Neural progenitor cell (in vitro differentiated cells): ENCODE results near the gene C18orf32. TPM values are rescaled to one million over a fixed set of nuclear protein-coding genes. Genes with fewer than 3 reads are reported as not detected.

ENCODE experiments used
- DNase-seq: peaks from one replicate; pipeline ENCODE4 v3.0.0-alpha.2; 2016; ENCODE audit warnings: low spot score
- H2AFZ ChIP-seq: fragments of 200-600 bp; sonication (generic); replicated peaks from 2 replicates; pipeline ENCODE4 v1.6.1; 2016; ENCODE audit warnings: antibody characterized with exemption
- H3F3A ChIP-seq: fragments of 200-600 bp; sonication (generic); 2 replicates; pipeline ENCODE4 v1.6.1; 2016; ENCODE audit warnings: antibody characterized with exemption, low read depth
- H3K27ac ChIP-seq: fragments of 200-600 bp; sonication (generic); 2 replicates; pipeline ENCODE4 v1.5.1; 2016; ENCODE audit warnings: mild to moderate bottlenecking
- H3K27me3 ChIP-seq: fragments of 200-600 bp; sonication (generic); 2 replicates; pipeline ENCODE4 v1.6.1; 2016; ENCODE audit warnings: mild to moderate bottlenecking, moderate library complexity
- H3K36me3 ChIP-seq: fragments of 200-600 bp; sonication (generic); 2 replicates; pipeline ENCODE4 v1.5.1; 2016
- H3K4me1 ChIP-seq: fragments of 200-600 bp; sonication (generic); 2 replicates; pipeline ENCODE4 v1.6.1; 2016; ENCODE audit warnings: mixed run types
- H3K4me2 ChIP-seq: fragments of 200-600 bp; sonication (generic); 2 replicates; pipeline ENCODE4 v1.6.1; 2016
- H3K4me3 ChIP-seq: fragments of 200-600 bp; sonication (generic); 2 replicates; pipeline ENCODE4 v1.5.1; 2016
- H3K79me2 ChIP-seq: fragments of 200-600 bp; sonication (generic); 2 replicates; pipeline ENCODE4 v1.6.1; 2016; ENCODE audit warnings: low read depth
- H3K9ac ChIP-seq: fragments of 200-600 bp; sonication (generic); 2 replicates; pipeline ENCODE4 v1.6.1; 2016
- H3K9me3 ChIP-seq: fragments of 200-600 bp; sonication (generic); 2 replicates; pipeline ENCODE4 v1.5.1; 2016; ENCODE audit warnings: low read depth
- H4K20me1 ChIP-seq: fragments of 200-600 bp; sonication (generic); 2 replicates; pipeline ENCODE4 v1.6.1; 2016; ENCODE audit warnings: low read depth
- H3K27ac Mint-ChIP-seq: 3 replicates; pipeline ENCODE4 v1.8.0; 2021; ENCODE audit warnings: mixed read lengths
- H3K27me3 Mint-ChIP-seq: 2 replicates; pipeline ENCODE4 v1.8.0; 2022; ENCODE audit warnings: low read depth, mild to moderate bottlenecking, inconsistent platforms, moderate library complexity, mixed read lengths; ENCODE audit not compliant: insufficient read depth
- H3K36me3 Mint-ChIP-seq: 3 replicates; pipeline ENCODE4 v1.8.0; 2021; ENCODE audit warnings: mixed read lengths
- H3K4me1 Mint-ChIP-seq: 3 replicates; pipeline ENCODE4 v1.8.0; 2021; ENCODE audit warnings: mixed read lengths
- H3K4me3 Mint-ChIP-seq: 3 replicates; pipeline ENCODE4 v1.8.0; 2021; ENCODE audit warnings: mild to moderate bottlenecking, moderate library complexity, mixed read lengths
- H3K9me3 Mint-ChIP-seq: 3 replicates; pipeline ENCODE4 v1.8.0; 2020; ENCODE audit warnings: mixed read lengths
- CTCF ChIP-seq: fragments of 200-600 bp; sonication (generic); IDR thresholded peaks from 2 replicates; pipeline ENCODE4 v1.5.1; 2017; ENCODE audit warnings: antibody characterized with exemption, mild to moderate bottlenecking
- EZH2 ChIP-seq: fragments of 200-600 bp; sonication (generic); IDR thresholded peaks from 2 replicates; pipeline ENCODE4 v1.6.1; 2017; ENCODE audit warnings: antibody characterized with exemption, mild to moderate bottlenecking, moderate library complexity
- EZH2phosphoT487 ChIP-seq: fragments of 200-600 bp; sonication (generic); IDR thresholded peaks from 2 replicates; pipeline ENCODE4 v1.6.1; 2017; ENCODE audit warnings: antibody characterized with exemption
- microRNA counts: library from miRNA; unstranded; fragments of <30 nt; microRNA quantifications from one replicate; lab custom pipeline; 2016
- small RNA-seq: library from RNA; depleted of rRNA; stranded (forward); fragments of <200 nt; gene quantifications from one replicate; pipeline ENCODE3, GENCODE V24; 2015
- total RNA-seq: library from RNA; depleted of rRNA; stranded (reverse); fragments of >200 nt; gene quantifications from 2 replicates; pipeline ENCODE4 v1.2.3, GENCODE V29; 2015; ENCODE audit warnings: low replicate concordance

Gene C18orf32
- total RNA-seq, 1 donor from 2014 or later, result 72.4 TPM

GRCh38 chr18:49431165-49431962, 55.7 kb downstream of the C18orf32 start:
- H3K4me1 ChIP-seq, result no peaks in the 10 kb centered on the region
- Mint-ChIP-seq H3K27ac (no peak overlapping the region), H3K9me3 (no peaks in the 10 kb centered on the region), H3K4me3 (no peak overlapping the region), H3K36me3 (peaks cover 14% of the 10 kb centered on the region), H3K4me1 (peaks cover 2% of the 10 kb centered on the region), H3K27me3 (peaks cover 2% of the 10 kb centered on the region)
- no peaks in the 10 kb centered on the region for H3F3A ChIP-seq
- H3K79me2 ChIP-seq, result no peaks in the 10 kb centered on the region
- H3K9ac ChIP-seq, result no peak overlapping the region
- no peak overlapping the region for H3K4me3 ChIP-seq
- TF ChIP-seq EZH2phosphoT487 (no peak), CTCF (no peak), EZH2 (no peak)
- H3K27ac ChIP-seq, result no peak overlapping the region
- H3K4me2 ChIP-seq, result no peak overlapping the region
- no peak for DNase-seq
- H2AFZ ChIP-seq, result no peak overlapping the region
- H4K20me1 ChIP-seq, result no peaks in the 10 kb centered on the region
- H3K36me3 ChIP-seq, result no peaks in the 10 kb centered on the region
- no peaks in the 10 kb centered on the region for H3K9me3 ChIP-seq
- H3K27me3 ChIP-seq, result no peaks in the 10 kb centered on the region

MicroRNA genes within 50 kb of the gene (microRNA counts, 767-probe panel; counts per million panel counts)
- microRNA hsa-miR-1539 (lab: Ali Mortazavi, UCI), result 460 counts per million, percentile 90 among the panel's probes with 10 or more counts

Small RNA genes lying within 50 kb of the gene (small RNA-seq; reads per million reads assigned to genes)
- gene SNORD58A (not detected), gene SNORD58C (not detected)

Other genes starting within 250 kb of the C18orf32 start
- gene DYM, start 26.6 kb downstream of the C18orf32 start, total RNA-seq, result 46.8 and 53.4 TPM in 2 replicates
- gene RPL17, start 5.2 kb upstream of the C18orf32 start, total RNA-seq, result 3,661 and 4,399 TPM in 2 replicates
- 3.7 and 13.2 TPM in 2 replicates for gene LIPG, start 74.8 kb upstream of the C18orf32 start, total RNA-seq